ENCODE data around the gene CACNA1E.

Gene CACNA1E

GRCh38 chr1:181813266-181813665, 329.9 kb downstream of the CACNA1E start:
- Histone ChIP-seq H3K4me3 (ENCODE audit: insufficient read depth, low read length, poor library complexity, severe bottlenecking) (no peak overlapping the region), H3K27ac (ENCODE audit: low read depth, low read length) (no peak overlapping the region), H3K79me2 (ENCODE audit: insufficient read depth, low read length) (no peaks in the 10 kb centered on the region), H3K9me3 (ENCODE audit: insufficient read depth, low read length) (no peaks in the 10 kb centered on the region), H4K20me1 (ENCODE audit: low read depth, low read length) (no peaks in the 10 kb centered on the region), H3K27me3 (ENCODE audit: low read length) (no peaks in the 10 kb centered on the region), H3K9me2 (replicated peaks; ENCODE audit: insufficient read depth, low read length) (no peaks in the 10 kb centered on the region), H2AFZ (ENCODE audit: low read depth, low read length, severe bottlenecking) (no peak overlapping the region), H3F3A (ENCODE audit: insufficient read depth) (no peaks in the 10 kb centered on the region), H3K36me3 (ENCODE audit: low read length) (no peaks in the 10 kb centered on the region), H3K4me2 (ENCODE audit: low read depth, low read length, poor library complexity, severe bottlenecking) (no peak overlapping the region), H3K9ac (ENCODE audit: low read length) (no peak overlapping the region)
- no peak for TF ChIP-seq EZH2phosphoT487 (conservative IDR thresholded peaks at IDR 0.05; ENCODE audit: low read length)
- no peak for TF ChIP-seq CTCF (IDR thresholded peaks at IDR 0.05; ENCODE audit: insufficient read depth, low read length, poor library complexity, severe bottlenecking)

GRCh38 chr1:181816608-181817007, 333.3 kb downstream of the CACNA1E start:
- H3K27me3 ChIP-seq (ENCODE audit: low read length) = no peaks in the 10 kb centered on the region
- no peaks in the 10 kb centered on the region for H3K36me3 ChIP-seq (ENCODE audit: low read length)
- H3K4me3 ChIP-seq (ENCODE audit: insufficient read depth, low read length, poor library complexity, severe bottlenecking) = no peak overlapping the region
- H3K79me2 ChIP-seq (ENCODE audit: insufficient read depth, low read length) = no peaks in the 10 kb centered on the region
- H3K9me3 ChIP-seq (ENCODE audit: insufficient read depth, low read length) = no peaks in the 10 kb centered on the region
- H3F3A ChIP-seq (ENCODE audit: insufficient read depth) = no peaks in the 10 kb centered on the region
- H3K9ac ChIP-seq (ENCODE audit: low read length) = no peak overlapping the region
- no peak overlapping the region for H2AFZ ChIP-seq (ENCODE audit: low read depth, low read length, severe bottlenecking)
- H3K4me2 ChIP-seq (ENCODE audit: low read depth, low read length, poor library complexity, severe bottlenecking) = no peak overlapping the region
- TF ChIP-seq EZH2phosphoT487 (conservative IDR thresholded peaks at IDR 0.05; ENCODE audit: low read length) = no peak
- no peaks in the 10 kb centered on the region for H4K20me1 ChIP-seq (ENCODE audit: low read depth, low read length)
- no peak overlapping the region for H3K27ac ChIP-seq (ENCODE audit: low read depth, low read length)
- no peaks in the 10 kb centered on the region for H3K9me2 ChIP-seq (replicated peaks; ENCODE audit: insufficient read depth, low read length)

GRCh38 chr1:181817091-181817490, 333.8 kb downstream of the CACNA1E start:
- Histone ChIP-seq H3K36me3 (ENCODE audit: low read length) (no peaks in the 10 kb centered on the region), H3F3A (ENCODE audit: insufficient read depth) (no peaks in the 10 kb centered on the region), H3K27ac (ENCODE audit: low read depth, low read length) (no peak overlapping the region), H3K27me3 (ENCODE audit: low read length) (no peaks in the 10 kb centered on the region), H3K4me3 (ENCODE audit: insufficient read depth, low read length, poor library complexity, severe bottlenecking) (no peak overlapping the region), H3K9ac (ENCODE audit: low read length) (no peak overlapping the region), H3K9me3 (ENCODE audit: insufficient read depth, low read length) (no peaks in the 10 kb centered on the region), H3K9me2 (replicated peaks; ENCODE audit: insufficient read depth, low read length) (no peaks in the 10 kb centered on the region), H3K4me2 (ENCODE audit: low read depth, low read length, poor library complexity, severe bottlenecking) (no peak overlapping the region), H3K79me2 (ENCODE audit: insufficient read depth, low read length) (no peaks in the 10 kb centered on the region), H2AFZ (ENCODE audit: low read depth, low read length, severe bottlenecking) (no peak overlapping the region), H4K20me1 (ENCODE audit: low read depth, low read length) (no peaks in the 10 kb centered on the region)
- TF ChIP-seq CTCF (IDR thresholded peaks at IDR 0.05; ENCODE audit: insufficient read depth, low read length, poor library complexity, severe bottlenecking) (no peak), EZH2phosphoT487 (conservative IDR thresholded peaks at IDR 0.05; ENCODE audit: low read length) (no peak)

- Histone ChIP-seq H3K36me3 (ENCODE audit: low read length) (no peaks in the 10 kb centered on the region), H2AFZ (ENCODE audit: low read depth, low read length, severe bottlenecking) (no peak overlapping the region), H3K4me2 (ENCODE audit: low read depth, low read length, poor library complexity, severe bottlenecking) (no peak overlapping the region), H3K9me2 (replicated peaks; ENCODE audit: insufficient read depth, low read length) (no peaks in the 10 kb centered on the region), H3K9ac (ENCODE audit: low read length) (no peak overlapping the region), H3K27me3 (ENCODE audit: low read length) (no peaks in the 10 kb centered on the region), H3K27ac (ENCODE audit: low read depth, low read length) (no peak overlapping the region), H3K79me2 (ENCODE audit: insufficient read depth, low read length) (no peaks in the 10 kb centered on the region), H4K20me1 (ENCODE audit: low read depth, low read length) (no peaks in the 10 kb centered on the region), H3F3A (ENCODE audit: insufficient read depth) (no peaks in the 10 kb centered on the region), H3K4me3 (ENCODE audit: insufficient read depth, low read length, poor library complexity, severe bottlenecking) (no peak overlapping the region), H3K9me3 (ENCODE audit: insufficient read depth, low read length) (no peaks in the 10 kb centered on the region)
- TF ChIP-seq EZH2phosphoT487 (conservative IDR thresholded peaks at IDR 0.05; ENCODE audit: low read length) (no peak), CTCF (IDR thresholded peaks at IDR 0.05; ENCODE audit: insufficient read depth, low read length, poor library complexity, severe bottlenecking) (no peak)
Observed at GRCh38 chr1:181818459-181818858, 335.1 kb downstream of the CACNA1E start.

Data from SU-DHL-6 (cell line).